Measurements from ENCODE around the gene EGFL7. TPM values are rescaled to one million over a fixed set of nuclear protein-coding genes. Genes with fewer than 3 reads are reported as not detected.

EGFL7 gene
- total and polyA plus RNA-seq, 2 of the 13 experiments (the other 11 are each of a cell fraction or from before 2014, with no cell fraction given): 0.20 to 5.1 TPM

GRCh38 chr9:136619742-136620440, 42.8 kb upstream of the EGFL7 start (continued):
- TF ChIP-seq NFIB (CRISPR knock-in tag; IDR thresholded peaks at IDR 0.05; ENCODE audit: borderline replicate concordance): no peak
- TF ChIP-seq E2F1 (CRISPR knock-in tag; IDR thresholded peaks at IDR 0.05): 0 out of 2 replicates have a peak, but pooled peaks have one; percentile 34
- TF ChIP-seq, protein P1, sequence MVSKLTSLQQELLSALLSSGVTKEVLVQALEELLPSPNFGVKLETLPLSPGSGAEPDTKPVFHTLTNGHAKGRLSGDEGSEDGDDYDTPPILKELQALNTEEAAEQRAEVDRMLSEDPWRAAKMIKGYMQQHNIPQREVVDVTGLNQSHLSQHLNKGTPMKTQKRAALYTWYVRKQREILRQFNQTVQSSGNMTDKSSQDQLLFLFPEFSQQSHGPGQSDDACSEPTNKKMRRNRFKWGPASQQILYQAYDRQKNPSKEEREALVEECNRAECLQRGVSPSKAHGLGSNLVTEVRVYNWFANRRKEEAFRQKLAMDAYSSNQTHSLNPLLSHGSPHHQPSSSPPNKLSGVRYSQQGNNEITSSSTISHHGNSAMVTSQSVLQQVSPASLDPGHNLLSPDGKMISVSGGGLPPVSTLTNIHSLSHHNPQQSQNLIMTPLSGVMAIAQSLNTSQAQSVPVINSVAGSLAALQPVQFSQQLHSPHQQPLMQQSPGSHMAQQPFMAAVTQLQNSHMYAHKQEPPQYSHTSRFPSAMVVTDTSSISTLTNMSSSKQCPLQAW (CRISPR knock-in tag; IDR thresholded peaks at IDR 0.05): peak; percentile 77; the same call in 1 of the 2 replicates
- TF ChIP-seq REPIN1 (CRISPR knock-in tag; IDR thresholded peaks at IDR 0.05; ENCODE audit: borderline replicate concordance, low read depth): no peak
- no peak for TF ChIP-seq LCORL (IDR thresholded peaks at IDR 0.05)
- TF ChIP-seq LCORL (CRISPR knock-in tag; IDR thresholded peaks at IDR 0.05): peak; percentile 96
- TF ChIP-seq HNF4A (CRISPR knock-in tag; IDR thresholded peaks at IDR 0.05): peak; percentile 68
- 0 out of 2 replicates have a peak, but pooled peaks have one; percentile 38 for TF ChIP-seq NR2F2 (IDR thresholded peaks at IDR 0.05; ENCODE audit: borderline replicate concordance, low read depth)
- TF ChIP-seq MAX (IDR thresholded peaks at IDR 0.05): peak; percentile 39; the same call in 1 of the 2 replicates
- peak; percentile 24; the same call in 1 of the 2 replicates for TF ChIP-seq MIER3 (CRISPR knock-in tag; IDR thresholded peaks at IDR 0.05; ENCODE audit: borderline replicate concordance)
- TF ChIP-seq NFE2L1 (CRISPR knock-in tag; IDR thresholded peaks at IDR 0.05; ENCODE audit: borderline replicate concordance): no peak
- TF ChIP-seq HHEX (CRISPR knock-in tag; IDR thresholded peaks at IDR 0.05): no peak
- peak; percentile 67 for TF ChIP-seq NCOA2 (CRISPR knock-in tag; IDR thresholded peaks at IDR 0.05)
- no peak for TF ChIP-seq ZNF30 (CRISPR knock-in tag; IDR thresholded peaks at IDR 0.05)
- peak; percentile 21 to 27; a peak in 1 of 4 replicates for TF ChIP-seq EP300 (IDR thresholded peaks at IDR 0.05; ENCODE audit: low read depth in 2 of 2, low read length in 2 of 2)
- TF ChIP-seq EP300 (CRISPR knock-in tag; IDR thresholded peaks at IDR 0.05; ENCODE audit: borderline replicate concordance): no peak
- peak; percentile 61; the same call in 1 of the 2 replicates for TF ChIP-seq MLX (CRISPR knock-in tag; IDR thresholded peaks at IDR 0.05)
- TF ChIP-seq, protein P2, sequence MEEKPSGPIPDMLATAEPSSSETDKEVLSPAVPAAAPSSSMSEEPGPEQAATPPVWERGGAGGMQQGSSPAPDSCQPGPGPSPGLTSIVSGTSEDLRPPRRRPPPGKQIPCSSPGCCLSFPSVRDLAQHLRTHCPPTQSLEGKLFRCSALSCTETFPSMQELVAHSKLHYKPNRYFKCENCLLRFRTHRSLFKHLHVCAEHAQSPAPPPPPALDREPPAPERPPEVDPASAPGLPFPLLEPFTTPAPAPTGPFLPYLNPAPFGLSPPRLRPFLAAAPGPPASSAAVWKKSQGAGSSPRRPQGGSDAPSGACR (CRISPR knock-in tag; IDR thresholded peaks at IDR 0.05): no peak
- no peak for TF ChIP-seq ADNP (CRISPR knock-in tag; IDR thresholded peaks at IDR 0.05)
- no peak for TF ChIP-seq DNMT3B (CRISPR knock-in tag; conservative IDR thresholded peaks at IDR 0.05)

Measured in HepG2 (cell line).